PC-3 (cell line): Measurements from ENCODE around the gene SP4.

Experiments
- CTCF ChIP-seq: fragments of 300-600 bp; sonication (generic); conservative IDR thresholded peaks from 2 replicates; pipeline ENCODE4 v1.5.1; 2017; ENCODE audit warnings: antibody characterized with exemption, low read depth, mild to moderate bottlenecking, low read length
- EZH2 ChIP-seq: fragments of 300-600 bp; sonication (generic); IDR thresholded peaks from one replicate; pipeline ENCODE4 v1.6.1; 2017; ENCODE audit warnings: antibody characterized with exemption, mild to moderate bottlenecking, low read length; ENCODE audit not compliant: unreplicated experiment
- EZH2phosphoT487 ChIP-seq: fragments of 300-600 bp; sonication (generic); IDR thresholded peaks from 2 replicates; pipeline ENCODE4 v1.6.1; 2018; ENCODE audit warnings: mild to moderate bottlenecking, antibody characterized with exemption, low read length, borderline replicate concordance

GRCh38 chr7:21383227-21384220 is 44.4 kb upstream of the SP4 start:
- TF ChIP-seq CTCF (no peak), EZH2phosphoT487 (no peak), EZH2 (no peak)
